ENCODE data around the gene IRF2BP2. TPM values are rescaled to one million over a fixed set of nuclear protein-coding genes. Genes with fewer than 3 reads are reported as not detected.

Gene IRF2BP2
- total and polyA plus RNA-seq, 2 of the 13 experiments (the other 11 are each of a cell fraction or from before 2014, with no cell fraction given) = 140 to 147 TPM

- TF ChIP-seq RERE (CRISPR knock-in tag; IDR thresholded peaks at IDR 0.05; ENCODE audit: low read depth) = no peak
- TF ChIP-seq ZNF710 (CRISPR knock-in tag; IDR thresholded peaks at IDR 0.05; ENCODE audit: borderline replicate concordance) = no peak
- no peak for TF ChIP-seq SPEN (CRISPR knock-in tag; IDR thresholded peaks at IDR 0.05; ENCODE audit: low read depth)
- TF ChIP-seq CAMTA2 (CRISPR knock-in tag; IDR thresholded peaks at IDR 0.05; ENCODE audit: borderline replicate concordance) = no peak
- no peak for TF ChIP-seq AGO2 (optimal IDR thresholded peaks at IDR 0.05; ENCODE audit: low read depth, low read length)
- no peak for TF ChIP-seq CC2D1A (CRISPR knock-in tag; IDR thresholded peaks at IDR 0.05)
- no peak for TF ChIP-seq ZNF558 (CRISPR knock-in tag; IDR thresholded peaks at IDR 0.05; ENCODE audit: borderline replicate concordance)
- no peak for TF ChIP-seq ZNF614 (CRISPR knock-in tag; IDR thresholded peaks at IDR 0.05; ENCODE audit: borderline replicate concordance)
- no peak for TF ChIP-seq KLF9 (CRISPR knock-in tag; IDR thresholded peaks at IDR 0.05; ENCODE audit: low read depth)
- TF ChIP-seq SMAD9 (CRISPR knock-in tag; IDR thresholded peaks at IDR 0.05) = no peak
- no peaks in the 10 kb centered on the region for H3K9me3 ChIP-seq (ENCODE audit: low read length)
- DNase-seq (ENCODE audit: low spot score) (no peak), FAIRE-seq (no peak), ATAC-seq (no peak)
- no TSS peak for BruUV-seq (replicated peaks)
- intact Hi-C loops (cut with micrococcal nuclease; ENCODE audit: unreplicated experiment) = no loop called here
- H3K9ac ChIP-seq (ENCODE audit: insufficient read depth, low read depth, low read length) = no peak overlapping the region
- in situ Hi-C loops (cut with HindIII; ENCODE audit: extremely low pct_ligation_motif_present, low pct_unique_long_range_greater_than_20kb) = no loop called here
- H3K4me1 ChIP-seq (ENCODE audit: insufficient read depth, low read length) = peaks cover 67% of the 10 kb centered on the region
- no peaks in the 10 kb centered on the region for H4K20me1 ChIP-seq (ENCODE audit: insufficient read depth, low read length)
- 58% methylated on average over 4 of the region's 4 CpGs for WGBS (ENCODE audit: low lambda C conversion rate)
- H3K4me3 ChIP-seq (replicated peaks in 1 of 3; ENCODE audit: insufficient read depth in 1 of 3, low read depth in 2 of 3, low read length in 3 of 3) = no peak overlapping the region
- ChIA-PET POLR2A (no interaction called here), CTCF (ENCODE audit: low intra/inter-chr PET ratio, low total read pairs) (no interaction called here)
- H3K27me3 ChIP-seq (ENCODE audit: control insufficient read depth in 1 of 2, insufficient read depth in 2 of 2, low read length in 2 of 2) = no peaks in the 10 kb centered on the region
- no peak overlapping the region for H3K4me2 ChIP-seq (ENCODE audit: low read depth, low read length)
- H3K36me3 ChIP-seq (replicated peaks in 1 of 2; ENCODE audit: control insufficient read depth in 1 of 2, insufficient read depth in 2 of 2, low read length in 2 of 2) = no peaks in the 10 kb centered on the region
- no peak overlapping the region for H2AFZ ChIP-seq (ENCODE audit: low read length)
- no peak overlapping the region for H3K27ac ChIP-seq (ENCODE audit: extremely low read length, insufficient read depth, low read length)
- no peaks in the 10 kb centered on the region for H3K79me2 ChIP-seq (ENCODE audit: insufficient read depth, low read length)
Measured at GRCh38 chr1:234556245-234556943, 53.6 kb downstream of the IRF2BP2 start.

Data from HepG2 (cell line).